Fibroblast of the aortic adventitia (primary cell): ENCODE data around the gene FAM20A. TPM values are rescaled to one million over a fixed set of nuclear protein-coding genes. Genes with fewer than 3 reads are reported as not detected.

Experiments
- DNase-seq: peaks from one replicate; pipeline ENCODE4 v3.0.0-alpha.2; 2010; ENCODE audit warnings: low read depth
- H3K4me3 ChIP-seq: 2 replicates; pipeline ENCODE4 v1.5.1; 2011; ENCODE audit warnings: low read depth, mild to moderate bottlenecking, control low read depth, low read length, moderate library complexity
- total RNA-seq: library from RNA; depleted of rRNA; stranded (reverse); fragments of >200 nt; gene quantifications from 2 replicates; pipeline ENCODE4 v1.2.3, GENCODE V29; 2012; ENCODE audit warnings: low replicate concordance
- TF ChIP-seq, protein P1 (sequence below): IDR thresholded peaks from 2 replicates; pipeline ENCODE4 v1.5.1; 2011; ENCODE audit warnings: mild to moderate bottlenecking, low read length, control low read depth, inconsistent platforms; ENCODE audit not compliant: insufficient read depth

The FAM20A gene
- total RNA-seq, 1 donor, result 10.5 TPM

DNA sequence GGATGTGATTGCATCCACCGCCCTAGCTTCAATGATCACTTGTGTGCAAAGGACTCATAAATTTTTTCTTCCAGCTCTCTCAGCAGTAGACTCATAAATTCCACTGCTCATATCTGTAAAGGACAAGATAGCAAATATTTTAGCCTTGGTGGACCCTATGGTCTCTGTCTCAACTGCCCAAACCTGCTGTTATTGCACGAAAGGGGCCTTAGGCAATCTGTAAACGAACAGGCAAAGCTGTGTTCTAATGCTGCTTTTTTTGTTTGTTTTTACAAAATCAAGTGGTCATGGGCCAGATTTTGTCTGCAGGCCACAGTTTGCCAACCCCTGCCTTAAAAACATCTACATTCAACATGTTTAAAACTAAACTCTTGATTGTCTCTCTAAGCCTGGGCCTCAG lies 34.1 kb downstream of the FAM20A start:
- no peak for DNase-seq
- TF ChIP-seq, protein P1, sequence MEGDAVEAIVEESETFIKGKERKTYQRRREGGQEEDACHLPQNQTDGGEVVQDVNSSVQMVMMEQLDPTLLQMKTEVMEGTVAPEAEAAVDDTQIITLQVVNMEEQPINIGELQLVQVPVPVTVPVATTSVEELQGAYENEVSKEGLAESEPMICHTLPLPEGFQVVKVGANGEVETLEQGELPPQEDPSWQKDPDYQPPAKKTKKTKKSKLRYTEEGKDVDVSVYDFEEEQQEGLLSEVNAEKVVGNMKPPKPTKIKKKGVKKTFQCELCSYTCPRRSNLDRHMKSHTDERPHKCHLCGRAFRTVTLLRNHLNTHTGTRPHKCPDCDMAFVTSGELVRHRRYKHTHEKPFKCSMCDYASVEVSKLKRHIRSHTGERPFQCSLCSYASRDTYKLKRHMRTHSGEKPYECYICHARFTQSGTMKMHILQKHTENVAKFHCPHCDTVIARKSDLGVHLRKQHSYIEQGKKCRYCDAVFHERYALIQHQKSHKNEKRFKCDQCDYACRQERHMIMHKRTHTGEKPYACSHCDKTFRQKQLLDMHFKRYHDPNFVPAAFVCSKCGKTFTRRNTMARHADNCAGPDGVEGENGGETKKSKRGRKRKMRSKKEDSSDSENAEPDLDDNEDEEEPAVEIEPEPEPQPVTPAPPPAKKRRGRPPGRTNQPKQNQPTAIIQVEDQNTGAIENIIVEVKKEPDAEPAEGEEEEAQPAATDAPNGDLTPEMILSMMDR, result no peak
- H3K4me3 ChIP-seq, result no peak overlapping the region

DNA sequence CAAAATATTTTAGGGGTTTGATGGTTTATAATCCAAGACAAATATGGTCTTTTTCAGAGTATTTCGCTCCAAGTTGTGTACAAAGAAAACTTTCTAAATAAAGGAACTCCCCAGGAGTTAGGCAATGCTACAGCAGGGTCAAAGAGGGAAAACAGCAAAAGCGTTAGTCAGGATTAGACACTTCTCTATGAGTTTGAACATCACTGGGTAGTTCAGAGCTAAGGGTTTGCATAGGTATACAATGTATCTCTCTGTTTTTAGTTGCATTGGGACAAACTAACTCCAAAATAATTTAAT lies 34.8 kb downstream of the FAM20A start:
- no peak for DNase-seq
- no peak overlapping the region for H3K4me3 ChIP-seq
- TF ChIP-seq, protein P1, result no peak

GRCh38 chr17:68565661-68566441 lies 35.3 kb downstream of the FAM20A start:
- no peak overlapping the region for H3K4me3 ChIP-seq
- peak; percentile 17 for DNase-seq
- TF ChIP-seq, protein P1, result no peak

DNA sequence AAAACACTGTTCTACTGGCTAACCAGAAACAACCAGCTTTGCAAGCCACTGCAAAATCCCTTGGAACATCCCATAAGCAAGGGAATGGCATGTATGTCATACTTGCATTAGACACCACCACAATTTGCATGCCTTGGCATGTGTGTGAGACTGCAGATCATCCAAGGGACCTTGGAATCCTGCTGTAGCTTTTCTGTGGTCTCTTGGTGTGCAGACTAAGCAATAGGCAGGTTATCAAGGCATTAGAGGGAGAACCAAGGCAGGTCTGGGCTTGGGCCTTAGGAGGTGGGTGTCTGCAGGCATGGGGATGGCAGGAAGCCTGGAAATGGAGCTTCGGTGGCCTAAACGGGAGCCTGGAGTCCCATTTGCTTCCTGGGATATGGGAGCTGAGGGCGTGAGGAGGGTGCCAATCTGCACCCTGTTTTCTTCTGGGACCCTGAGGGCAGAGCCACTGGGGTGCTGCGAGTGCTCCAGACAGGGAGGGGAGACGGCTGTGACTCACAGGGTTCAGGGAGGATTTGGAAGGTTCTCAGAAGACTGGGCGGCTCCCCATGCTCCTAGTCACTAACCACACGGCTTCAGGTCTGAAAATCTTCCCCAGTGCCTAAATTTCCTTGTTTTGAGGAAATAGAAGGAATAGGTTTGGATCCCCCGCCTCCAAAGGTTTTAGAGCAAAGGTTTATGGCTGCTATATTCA lies 36.6 kb downstream of the FAM20A start:
- no peak for DNase-seq
- H3K4me3 ChIP-seq, result no peak overlapping the region
- TF ChIP-seq, protein P1, result no peak

- no peak overlapping the region for H3K4me3 ChIP-seq
- TF ChIP-seq, protein P1, result no peak
- DNase-seq, result no peak
Measured at GRCh38 chr17:68562736-68563135, 38.4 kb downstream of the FAM20A start.

DNA sequence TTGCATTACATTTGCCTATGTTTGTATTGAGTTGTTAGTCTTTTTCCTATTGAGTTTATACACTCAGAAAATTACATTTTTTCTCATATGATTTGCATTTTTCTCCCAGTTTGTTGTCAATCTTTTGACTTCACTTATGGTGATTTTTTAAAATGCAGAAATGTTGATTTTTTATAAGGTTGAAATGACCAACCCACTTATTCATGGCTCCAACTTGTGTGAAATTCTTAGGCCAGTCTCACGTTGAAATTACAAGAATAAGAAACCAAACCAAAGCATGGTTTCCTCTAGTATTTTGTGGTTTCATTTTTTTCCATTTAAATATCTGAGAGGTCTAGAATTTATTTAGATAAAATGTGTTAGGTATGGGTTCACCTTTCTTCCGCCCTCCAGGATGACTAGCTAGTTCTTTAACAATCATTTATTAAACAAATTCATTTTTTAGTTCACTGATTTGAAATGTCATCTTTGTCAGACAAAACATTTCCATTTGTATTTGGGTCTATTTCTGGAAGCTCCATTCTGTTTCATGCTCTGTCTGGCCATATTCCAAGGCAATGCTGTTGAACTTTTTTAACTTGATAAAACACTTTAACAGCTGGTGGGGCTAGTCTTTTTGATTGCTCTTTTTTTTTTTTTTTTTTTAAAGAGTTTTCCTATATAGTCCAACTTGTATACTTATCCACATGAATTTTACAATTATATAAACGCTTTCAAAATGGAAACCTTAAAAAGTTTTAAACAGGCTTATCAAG lies 40.0 kb downstream of the FAM20A start:
- TF ChIP-seq, protein P1, result no peak
- no peak overlapping the region for H3K4me3 ChIP-seq
- DNase-seq, result peak; percentile 61
